ENCODE results near the gene PHF10. TPM values are rescaled to one million over a fixed set of nuclear protein-coding genes. Genes with fewer than 3 reads are reported as not detected.
A peak's percentile ranks its signal among the peaks of the same experiment; 100 is the strongest.

Gene PHF10
- total and polyA plus RNA-seq, 2 donors = 32.4 to 90.0 TPM

GRCh38 chr6:169669147-169669546 is 55.2 kb downstream of the PHF10 start:
- peaks cover 0 to 5% of the 10 kb centered on the region in 2 donors for H3K4me1 ChIP-seq (ENCODE audit: control insufficient read depth in 2 of 2, insufficient read depth in 2 of 2, low read length in 2 of 2)
- H3K36me3 ChIP-seq (ENCODE audit: control insufficient read depth in 2 of 2, insufficient read depth in 2 of 2, low read length in 1 of 2) = peaks cover 26 to 28% of the 10 kb centered on the region in 2 donors
- WGBS = 90% methylated on average over 6 of the region's 6 CpGs
- H3K27me3 ChIP-seq (ENCODE audit: control insufficient read depth in 2 of 2, insufficient read depth in 1 of 2, low read length in 1 of 2) = no peaks in the 10 kb centered on the region
- no peak for DNase-seq (ENCODE audit: low read depth in 6 of 9, low spot score in 9 of 9)
- H3K9me3 ChIP-seq (ENCODE audit: control insufficient read depth in 2 of 2, insufficient read depth in 1 of 2, low read length in 1 of 2) = no peaks in the 10 kb centered on the region
- no peak overlapping the region for H3K4me3 ChIP-seq (ENCODE audit: low read length in 2 of 2)
- no peak overlapping the region for H3K27ac ChIP-seq (ENCODE audit: low read depth in 1 of 2, low read length in 1 of 2)

DNA sequence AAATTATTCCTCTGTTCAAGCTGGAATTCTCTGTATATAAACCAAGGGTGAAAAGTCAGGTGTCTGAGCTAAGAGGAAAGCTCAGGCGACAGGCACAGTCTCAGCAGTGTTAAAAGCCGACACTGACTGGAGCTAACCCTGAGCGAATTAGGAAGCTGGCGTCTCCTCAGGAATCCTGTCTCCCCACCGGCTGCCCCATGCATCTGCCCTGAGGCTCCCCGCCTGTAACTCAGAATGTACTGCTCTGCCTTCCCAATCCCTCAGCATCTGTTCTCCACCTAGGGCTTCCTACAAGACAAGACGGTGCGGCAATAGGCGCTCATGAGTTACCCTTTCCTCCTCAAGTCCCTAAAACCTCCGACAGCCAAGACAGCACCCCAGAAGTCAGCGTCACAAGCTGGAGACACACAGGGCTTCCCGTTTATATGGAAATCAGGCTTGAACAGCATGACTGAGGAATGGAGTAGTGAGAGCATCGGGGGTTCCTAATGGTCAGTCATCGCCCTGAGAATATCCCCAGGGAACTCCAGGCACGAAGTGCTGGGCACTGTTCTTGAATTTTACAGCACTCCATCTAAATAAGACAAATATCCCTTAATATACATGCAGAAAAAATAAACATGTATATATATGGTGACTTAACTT is 56.0 kb downstream of the PHF10 start:
- Histone ChIP-seq H3K27ac (ENCODE audit: low read depth in 1 of 2, low read length in 1 of 2) (no peak overlapping the region), H3K9me3 (ENCODE audit: control insufficient read depth in 2 of 2, insufficient read depth in 1 of 2, low read length in 1 of 2) (no peaks in the 10 kb centered on the region), H3K27me3 (ENCODE audit: control insufficient read depth in 2 of 2, insufficient read depth in 1 of 2, low read length in 1 of 2) (no peaks in the 10 kb centered on the region), H3K4me1 (ENCODE audit: control insufficient read depth in 2 of 2, insufficient read depth in 2 of 2, low read length in 2 of 2) (peaks cover 0 to 5% of the 10 kb centered on the region in 2 donors), H3K36me3 (ENCODE audit: control insufficient read depth in 2 of 2, insufficient read depth in 2 of 2, low read length in 1 of 2) (peaks cover 31 to 34% of the 10 kb centered on the region in 2 donors), H3K4me3 (ENCODE audit: low read length in 2 of 2) (no peak overlapping the region)
- no peak for DNase-seq (ENCODE audit: low read depth in 6 of 9, low spot score in 9 of 9)
- 98% methylated on average over 15 of the region's 15 CpGs for WGBS

GRCh38 chr6:169667716-169668115 is 56.6 kb downstream of the PHF10 start:
- H3K9me3 ChIP-seq (ENCODE audit: control insufficient read depth in 2 of 2, insufficient read depth in 1 of 2, low read length in 1 of 2) = no peaks in the 10 kb centered on the region
- H3K27me3 ChIP-seq (ENCODE audit: control insufficient read depth in 2 of 2, insufficient read depth in 1 of 2, low read length in 1 of 2) = no peaks in the 10 kb centered on the region
- H3K4me1 ChIP-seq (ENCODE audit: control insufficient read depth in 2 of 2, insufficient read depth in 2 of 2, low read length in 2 of 2) = peaks cover 0 to 5% of the 10 kb centered on the region in 2 donors
- DNase-seq (ENCODE audit: low read depth in 6 of 9, low spot score in 9 of 9) = no peak
- WGBS = 98% methylated on average over 27 of the region's 27 CpGs
- peak overlapping the region in 1 of 2 donors; percentile 9 for H3K27ac ChIP-seq (ENCODE audit: low read depth in 1 of 2, low read length in 1 of 2)
- H3K4me3 ChIP-seq (ENCODE audit: low read length in 2 of 2) = no peak overlapping the region
- peaks cover 31 to 38% of the 10 kb centered on the region in 2 donors for H3K36me3 ChIP-seq (ENCODE audit: control insufficient read depth in 2 of 2, insufficient read depth in 2 of 2, low read length in 1 of 2)

DNA sequence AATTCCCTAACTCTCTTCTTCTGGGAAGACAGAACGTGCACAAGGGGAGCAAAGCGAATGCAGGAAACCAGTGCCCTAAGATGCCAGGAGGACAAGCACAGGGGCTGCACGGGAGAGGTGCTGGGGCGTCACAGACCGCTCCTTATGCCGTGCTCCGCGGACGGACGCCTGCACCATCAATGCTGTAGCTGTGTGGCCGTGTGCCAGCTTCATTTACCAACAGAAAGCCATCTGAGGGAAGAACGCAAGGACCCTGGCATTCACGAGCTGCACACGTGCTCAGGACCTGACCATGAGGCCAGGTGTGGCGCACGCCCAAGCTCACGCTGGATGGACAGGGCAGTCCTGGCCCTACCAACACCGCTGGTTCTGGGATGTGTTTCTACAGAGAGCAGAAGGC is 57.9 kb downstream of the PHF10 start:
- no peak overlapping the region for H3K4me3 ChIP-seq (ENCODE audit: low read length in 2 of 2)
- no peaks in the 10 kb centered on the region for H3K9me3 ChIP-seq (ENCODE audit: control insufficient read depth in 2 of 2, insufficient read depth in 1 of 2, low read length in 1 of 2)
- DNase-seq (ENCODE audit: low read depth in 6 of 9, low spot score in 9 of 9) = no peak
- peaks cover 25 to 37% of the 10 kb centered on the region in 2 donors for H3K36me3 ChIP-seq (ENCODE audit: control insufficient read depth in 2 of 2, insufficient read depth in 2 of 2, low read length in 1 of 2)
- 97% methylated on average over 18 of the region's 18 CpGs for WGBS
- no peaks in the 10 kb centered on the region for H3K27me3 ChIP-seq (ENCODE audit: control insufficient read depth in 2 of 2, insufficient read depth in 1 of 2, low read length in 1 of 2)
- H3K4me1 ChIP-seq (ENCODE audit: control insufficient read depth in 2 of 2, insufficient read depth in 2 of 2, low read length in 2 of 2) = peaks cover 0 to 5% of the 10 kb centered on the region in 2 donors
- no peak overlapping the region for H3K27ac ChIP-seq (ENCODE audit: low read depth in 1 of 2, low read length in 1 of 2)

DNA sequence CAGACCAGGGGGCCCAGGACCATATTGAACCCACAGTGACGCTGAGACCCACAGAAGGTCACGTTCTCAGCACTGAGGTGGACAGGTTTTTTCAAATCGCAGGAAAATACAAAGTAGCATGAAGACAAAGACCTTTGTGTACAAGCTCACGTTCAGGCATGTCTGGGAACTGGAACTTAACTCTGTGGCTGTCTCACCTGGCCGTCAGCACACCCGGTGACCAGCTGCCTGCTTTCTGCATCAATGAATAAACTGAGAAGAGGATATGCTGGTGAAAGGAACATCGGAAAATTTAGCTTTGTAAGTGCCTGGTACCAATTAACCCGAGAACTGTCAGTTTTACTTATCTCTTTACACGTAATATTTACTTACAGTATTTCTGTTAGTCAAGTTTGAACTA is 59.0 kb downstream of the PHF10 start:
- 97% methylated on average over 9 of the region's 9 CpGs for WGBS
- peaks cover 0 to 5% of the 10 kb centered on the region in 2 donors for H3K4me1 ChIP-seq (ENCODE audit: control insufficient read depth in 2 of 2, insufficient read depth in 2 of 2, low read length in 2 of 2)
- H3K36me3 ChIP-seq (ENCODE audit: control insufficient read depth in 2 of 2, insufficient read depth in 2 of 2, low read length in 1 of 2) = peaks cover 24 to 43% of the 10 kb centered on the region in 2 donors
- H3K27ac ChIP-seq (ENCODE audit: low read depth in 1 of 2, low read length in 1 of 2) = peak overlapping the region in 1 of 2 donors; percentile 27
- H3K27me3 ChIP-seq (ENCODE audit: control insufficient read depth in 2 of 2, insufficient read depth in 1 of 2, low read length in 1 of 2) = no peaks in the 10 kb centered on the region
- no peaks in the 10 kb centered on the region for H3K9me3 ChIP-seq (ENCODE audit: control insufficient read depth in 2 of 2, insufficient read depth in 1 of 2, low read length in 1 of 2)
- no peak overlapping the region for H3K4me3 ChIP-seq (ENCODE audit: low read length in 2 of 2)
- DNase-seq (ENCODE audit: low read depth in 6 of 9, low spot score in 9 of 9) = no peak

GRCh38 chr6:169664227-169664626 is 60.1 kb downstream of the PHF10 start:
- Histone ChIP-seq H3K4me3 (ENCODE audit: low read length in 2 of 2) (no peak overlapping the region), H3K36me3 (ENCODE audit: control insufficient read depth in 2 of 2, insufficient read depth in 2 of 2, low read length in 1 of 2) (peaks cover 27 to 44% of the 10 kb centered on the region in 2 donors), H3K27ac (ENCODE audit: low read depth in 1 of 2, low read length in 1 of 2) (no peak overlapping the region), H3K27me3 (ENCODE audit: control insufficient read depth in 2 of 2, insufficient read depth in 1 of 2, low read length in 1 of 2) (no peaks in the 10 kb centered on the region), H3K9me3 (ENCODE audit: control insufficient read depth in 2 of 2, insufficient read depth in 1 of 2, low read length in 1 of 2) (no peaks in the 10 kb centered on the region), H3K4me1 (ENCODE audit: control insufficient read depth in 2 of 2, insufficient read depth in 2 of 2, low read length in 2 of 2) (no peaks in the 10 kb centered on the region)
- WGBS = 98% methylated on average over 14 of the region's 14 CpGs
- no peak for DNase-seq (ENCODE audit: low read depth in 6 of 9, low spot score in 9 of 9)

GRCh38 chr6:169663468-169663867 is 60.8 kb downstream of the PHF10 start:
- Histone ChIP-seq H3K9me3 (ENCODE audit: control insufficient read depth in 2 of 2, insufficient read depth in 1 of 2, low read length in 1 of 2) (no peaks in the 10 kb centered on the region), H3K27ac (ENCODE audit: low read depth in 1 of 2, low read length in 1 of 2) (no peak overlapping the region), H3K27me3 (ENCODE audit: control insufficient read depth in 2 of 2, insufficient read depth in 1 of 2, low read length in 1 of 2) (no peaks in the 10 kb centered on the region), H3K4me3 (ENCODE audit: low read length in 2 of 2) (no peak overlapping the region), H3K4me1 (ENCODE audit: control insufficient read depth in 2 of 2, insufficient read depth in 2 of 2, low read length in 2 of 2) (no peaks in the 10 kb centered on the region), H3K36me3 (ENCODE audit: control insufficient read depth in 2 of 2, insufficient read depth in 2 of 2, low read length in 1 of 2) (peaks cover 27 to 44% of the 10 kb centered on the region in 2 donors)
- DNase-seq (ENCODE audit: low read depth in 6 of 9, low spot score in 9 of 9) = no peak
- 85% methylated on average over 8 of the region's 8 CpGs for WGBS

- H3K27ac ChIP-seq (ENCODE audit: low read depth in 1 of 2, low read length in 1 of 2) = no peak overlapping the region
- WGBS = over 99% methylated on average over 7 of the region's 7 CpGs
- H3K9me3 ChIP-seq (ENCODE audit: control insufficient read depth in 2 of 2, insufficient read depth in 1 of 2, low read length in 1 of 2) = no peaks in the 10 kb centered on the region
- H3K27me3 ChIP-seq (ENCODE audit: control insufficient read depth in 2 of 2, insufficient read depth in 1 of 2, low read length in 1 of 2) = no peaks in the 10 kb centered on the region
- DNase-seq (ENCODE audit: low read depth in 6 of 9, low spot score in 9 of 9) = no peak
- H3K4me1 ChIP-seq (ENCODE audit: control insufficient read depth in 2 of 2, insufficient read depth in 2 of 2, low read length in 2 of 2) = no peaks in the 10 kb centered on the region
- no peak overlapping the region for H3K4me3 ChIP-seq (ENCODE audit: low read length in 2 of 2)
- H3K36me3 ChIP-seq (ENCODE audit: control insufficient read depth in 2 of 2, insufficient read depth in 2 of 2, low read length in 1 of 2) = peaks cover 22 to 34% of the 10 kb centered on the region in 2 donors
Observed at GRCh38 chr6:169661391-169661756, 62.9 kb downstream of the PHF10 start.

GRCh38 chr6:169660751-169661390 is 63.4 kb downstream of the PHF10 start:
- no peak overlapping the region for H3K4me3 ChIP-seq (ENCODE audit: low read length in 2 of 2)
- peaks cover 21 to 35% of the 10 kb centered on the region in 2 donors for H3K36me3 ChIP-seq (ENCODE audit: control insufficient read depth in 2 of 2, insufficient read depth in 2 of 2, low read length in 1 of 2)
- H3K9me3 ChIP-seq (ENCODE audit: control insufficient read depth in 2 of 2, insufficient read depth in 1 of 2, low read length in 1 of 2) = no peaks in the 10 kb centered on the region
- 96% methylated on average over 26 of the region's 26 CpGs for WGBS
- no peak overlapping the region for H3K27ac ChIP-seq (ENCODE audit: low read depth in 1 of 2, low read length in 1 of 2)
- no peaks in the 10 kb centered on the region for H3K4me1 ChIP-seq (ENCODE audit: control insufficient read depth in 2 of 2, insufficient read depth in 2 of 2, low read length in 2 of 2)
- DNase-seq (ENCODE audit: low read depth in 6 of 9, low spot score in 9 of 9) = no peak
- H3K27me3 ChIP-seq (ENCODE audit: control insufficient read depth in 2 of 2, insufficient read depth in 1 of 2, low read length in 1 of 2) = no peaks in the 10 kb centered on the region

All from thymus (tissue), 11 donors.